HG03159 (cell line): Measurements from ENCODE around the gene ASTN2.

Source experiments
- ATAC-seq: cut with Tn5 transposase; IDR thresholded peaks from one replicate; pipeline ENCODE4 v1.9.1; 2021; ENCODE audit warnings: mild to moderate bottlenecking, moderate library complexity; ENCODE audit not compliant: unreplicated experiment

Gene ASTN2

GRCh38 chr9:116786737-116787136 lies 628.1 kb downstream of the ASTN2 start:
- no peak for ATAC-seq

GRCh38 chr9:116777116-116777515 lies 637.7 kb downstream of the ASTN2 start:
- no peak for ATAC-seq

- ATAC-seq, result no peak
Measured at GRCh38 chr9:116774421-116775180, 640.3 kb downstream of the ASTN2 start.

GRCh38 chr9:116767219-116767618 lies 647.6 kb downstream of the ASTN2 start:
- ATAC-seq, result no peak

- no peak for ATAC-seq
Measured at GRCh38 chr9:116765011-116765410, 649.8 kb downstream of the ASTN2 start.

- ATAC-seq, result no peak
Measured at GRCh38 chr9:116763770-116764169, 651.1 kb downstream of the ASTN2 start.

- no peak for ATAC-seq
Measured at GRCh38 chr9:116760636-116761035, 654.2 kb downstream of the ASTN2 start.

GRCh38 chr9:116757030-116757429 lies 657.8 kb downstream of the ASTN2 start:
- ATAC-seq, result no peak

GRCh38 chr9:116753389-116753788 lies 661.5 kb downstream of the ASTN2 start:
- ATAC-seq, result no peak

- ATAC-seq, result no peak
Measured at GRCh38 chr9:116750510-116750909, 664.3 kb downstream of the ASTN2 start.

GRCh38 chr9:116749772-116750171 lies 665.1 kb downstream of the ASTN2 start:
- ATAC-seq, result no peak

- ATAC-seq, result no peak
Measured at GRCh38 chr9:116749176-116749575, 665.7 kb downstream of the ASTN2 start.

- ATAC-seq, result no peak
Measured at GRCh38 chr9:116741742-116742141, 673.1 kb downstream of the ASTN2 start.

GRCh38 chr9:116741086-116741740 lies 673.6 kb downstream of the ASTN2 start:
- no peak for ATAC-seq

- peak; percentile 84 for ATAC-seq
Measured at GRCh38 chr9:116737152-116737546, 677.7 kb downstream of the ASTN2 start.

- no peak for ATAC-seq
Measured at GRCh38 chr9:116736399-116737151, 678.3 kb downstream of the ASTN2 start.

GRCh38 chr9:116733010-116733641 lies 681.7 kb downstream of the ASTN2 start:
- no peak for ATAC-seq

GRCh38 chr9:116726602-116727001 lies 688.3 kb downstream of the ASTN2 start:
- no peak for ATAC-seq

GRCh38 chr9:116724123-116724522 lies 690.7 kb downstream of the ASTN2 start:
- no peak for ATAC-seq

GRCh38 chr9:116721944-116722343 lies 692.9 kb downstream of the ASTN2 start:
- no peak for ATAC-seq

- no peak for ATAC-seq
Measured at GRCh38 chr9:116721411-116721810, 693.4 kb downstream of the ASTN2 start.
